GM19238 (cell line): Measurements from ENCODE around the gene REXO5.

ENCODE experiments used
- DNase-seq: peaks from one replicate; pipeline ENCODE4 v3.0.0; 2011; ENCODE audit warnings: low spot score; ENCODE audit not compliant: insufficient read length

The REXO5 gene

GRCh38 chr16:20871941-20872815 lies 65.9 kb downstream of the REXO5 start:
- no peak for DNase-seq

- no peak for DNase-seq
Observed at GRCh38 chr16:20873331-20873730, 67.0 kb downstream of the REXO5 start.

GRCh38 chr16:20874088-20874581 lies 67.8 kb downstream of the REXO5 start:
- DNase-seq: no peak

GRCh38 chr16:20875355-20875650 lies 69.0 kb downstream of the REXO5 start:
- no peak for DNase-seq

- DNase-seq: no peak
Observed at GRCh38 chr16:20878682-20879147, 72.4 kb downstream of the REXO5 start.

GRCh38 chr16:20879175-20880040 lies 73.1 kb downstream of the REXO5 start:
- DNase-seq: no peak

- no peak for DNase-seq
Observed at GRCh38 chr16:20880867-20881502, 74.7 kb downstream of the REXO5 start.

GRCh38 chr16:20881503-20881878 lies 75.2 kb downstream of the REXO5 start:
- DNase-seq: no peak

GRCh38 chr16:20883554-20884239 lies 77.4 kb downstream of the REXO5 start:
- no peak for DNase-seq

GRCh38 chr16:20884240-20884556 lies 77.9 kb downstream of the REXO5 start:
- DNase-seq: no peak

- DNase-seq: no peak
Observed at GRCh38 chr16:20886320-20886719, 80.0 kb downstream of the REXO5 start.

- no peak for DNase-seq
Observed at GRCh38 chr16:20887207-20887606, 80.9 kb downstream of the REXO5 start.

GRCh38 chr16:20889625-20890275 lies 83.4 kb downstream of the REXO5 start:
- no peak for DNase-seq

- DNase-seq: no peak
Observed at GRCh38 chr16:20894388-20894787, 88.1 kb downstream of the REXO5 start.

GRCh38 chr16:20897253-20897897 lies 91.0 kb downstream of the REXO5 start:
- DNase-seq: no peak

GRCh38 chr16:20897922-20898321 lies 91.6 kb downstream of the REXO5 start:
- DNase-seq: no peak

- DNase-seq: no peak
Observed at GRCh38 chr16:20899071-20899470, 92.7 kb downstream of the REXO5 start.
